HG02938 (cell line): ENCODE results near the gene RNF14.
A peak's percentile ranks its signal among the peaks of the same experiment; 100 is the strongest.
"Not testable (repeated sequence)": the region's sequence is repeated elsewhere in the genome, so short reads cannot be mapped to it uniquely, and the experiment has no call there.

Experiments used
- ATAC-seq: cut with Tn5 transposase; IDR thresholded peaks from one replicate; pipeline ENCODE4 v1.9.1; 2021; ENCODE audit warnings: mild to moderate bottlenecking, moderate library complexity; ENCODE audit not compliant: unreplicated experiment

The RNF14 gene

GRCh38 chr5:142012792-142013388 is 44.0 kb downstream of the RNF14 start, which contains the start of gene GNPDA1:
GNPDA1 (minus strand) TSS chr5:142013027; CDS start chr5:142012035, 992 bp downstream.
- peak; percentile 38 for ATAC-seq

GRCh38 chr5:142013734-142014521 is 45.0 kb downstream of the RNF14 start:
- no peak for ATAC-seq

GRCh38 chr5:142014911-142015584 is 46.1 kb downstream of the RNF14 start:
- ATAC-seq: peak; percentile 33

GRCh38 chr5:142015781-142016533 is 47.1 kb downstream of the RNF14 start:
- ATAC-seq: peak; percentile 37

- ATAC-seq: peak; percentile 53
Measured at GRCh38 chr5:142016556-142016955, 47.7 kb downstream of the RNF14 start.

- ATAC-seq: peak; percentile 43
Measured at GRCh38 chr5:142017832-142018427, 49.0 kb downstream of the RNF14 start.

- ATAC-seq: no peak
Measured at GRCh38 chr5:142020122-142020659, 51.3 kb downstream of the RNF14 start.

GRCh38 chr5:142023836-142024235 is 54.9 kb downstream of the RNF14 start:
- ATAC-seq: no peak

GRCh38 chr5:142024771-142025304 is 55.9 kb downstream of the RNF14 start:
- ATAC-seq: peak; percentile 100

- ATAC-seq: no peak
Measured at GRCh38 chr5:142025637-142026036, 56.7 kb downstream of the RNF14 start.

GRCh38 chr5:142032150-142032549 is 63.2 kb downstream of the RNF14 start:
- ATAC-seq: no peak

- ATAC-seq: no peak
Measured at GRCh38 chr5:142032747-142033631, 64.1 kb downstream of the RNF14 start.

GRCh38 chr5:142033632-142034567 is 65.0 kb downstream of the RNF14 start:
- ATAC-seq: not testable (repeated sequence)

- ATAC-seq: no peak
Measured at GRCh38 chr5:142034994-142035393, 66.1 kb downstream of the RNF14 start.

GRCh38 chr5:142036918-142037317 is 68.0 kb downstream of the RNF14 start:
- no peak for ATAC-seq

- ATAC-seq: not testable (repeated sequence)
Measured at GRCh38 chr5:142037599-142037998, 68.7 kb downstream of the RNF14 start.

GRCh38 chr5:142038735-142039134 is 69.8 kb downstream of the RNF14 start:
- no peak for ATAC-seq
